ENCODE measurements around the gene GNAQ. TPM values are rescaled to one million over a fixed set of nuclear protein-coding genes. Genes with fewer than 3 reads are reported as not detected.

The GNAQ gene
- total RNA-seq, 1 donor, result 53.1 TPM

GRCh38 chr9:77953590-77953989 is 78.0 kb downstream of the GNAQ start:
- TF ChIP-seq CTCF (IDR thresholded peaks at IDR 0.05; ENCODE audit: insufficient read depth, low read depth, low read length), result no peak
- no peak for DNase-seq (ENCODE audit: low read depth)
- H3K4me3 ChIP-seq (ENCODE audit: low read depth, low read length), result no peak overlapping the region

DNA sequence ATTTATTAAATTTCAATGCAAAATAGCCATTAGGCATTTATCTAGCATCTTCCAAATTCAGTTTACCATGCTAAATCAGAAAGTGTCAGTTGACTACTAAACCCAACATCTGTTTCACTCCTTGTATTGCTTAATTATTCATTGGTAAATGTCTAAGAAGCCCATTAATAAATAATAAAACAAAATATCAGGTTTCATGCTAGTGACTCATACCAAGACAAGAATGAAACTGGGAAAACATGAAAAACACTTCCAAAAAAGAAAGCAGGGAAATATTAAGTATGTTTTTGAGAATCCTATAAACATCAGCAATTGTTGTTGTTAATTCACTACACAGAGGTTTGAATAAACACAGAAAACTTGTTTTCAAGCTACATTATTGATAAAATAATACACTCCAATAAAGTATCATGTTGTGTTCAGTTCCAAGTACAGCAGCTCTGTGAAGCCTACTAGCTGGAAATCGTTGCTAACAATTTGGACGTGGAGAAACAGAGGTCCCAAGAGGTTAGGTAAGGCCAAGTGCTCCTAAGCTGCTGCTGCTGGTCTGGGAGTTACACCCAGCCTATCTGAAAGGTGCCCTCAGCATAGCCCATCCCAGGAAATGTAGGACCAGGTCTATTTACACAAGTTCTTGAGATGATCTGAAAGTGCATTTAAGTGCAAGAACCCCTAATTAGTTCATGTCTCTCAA is 78.8 kb downstream of the GNAQ start:
- no peak overlapping the region for H3K4me3 ChIP-seq (ENCODE audit: low read depth, low read length)
- no peak for TF ChIP-seq CTCF (IDR thresholded peaks at IDR 0.05; ENCODE audit: insufficient read depth, low read depth, low read length)
- peak; percentile 76 for DNase-seq (ENCODE audit: low read depth)

DNA sequence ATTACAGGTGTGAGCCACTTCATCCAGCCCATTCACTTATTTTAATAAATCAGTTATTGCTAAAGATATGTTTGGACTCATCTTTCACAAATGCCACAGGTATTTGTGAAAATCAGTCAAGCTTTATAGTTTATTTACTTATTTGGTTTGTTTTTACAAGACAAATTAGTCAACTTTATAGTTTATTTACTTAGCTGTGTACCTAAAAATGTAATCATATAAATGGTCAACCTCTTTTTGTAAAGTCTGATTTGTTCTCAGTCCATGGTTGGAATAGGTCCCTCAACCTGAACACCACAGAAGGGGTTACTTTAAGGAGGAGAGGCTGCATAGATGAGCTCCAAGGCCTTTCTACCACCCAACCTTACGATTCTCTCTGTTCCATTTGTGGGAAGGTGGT is 80.2 kb downstream of the GNAQ start:
- no peak for TF ChIP-seq CTCF (IDR thresholded peaks at IDR 0.05; ENCODE audit: insufficient read depth, low read depth, low read length)
- DNase-seq (ENCODE audit: low read depth), result no peak
- no peak overlapping the region for H3K4me3 ChIP-seq (ENCODE audit: low read depth, low read length)

- DNase-seq (ENCODE audit: low read depth), result no peak
- H3K4me3 ChIP-seq (ENCODE audit: low read depth, low read length), result no peak overlapping the region
- no peak for TF ChIP-seq CTCF (IDR thresholded peaks at IDR 0.05; ENCODE audit: insufficient read depth, low read depth, low read length)
Observed at GRCh38 chr9:77949751-77950436, 81.7 kb downstream of the GNAQ start.

- DNase-seq (ENCODE audit: low read depth), result no peak
- no peak overlapping the region for H3K4me3 ChIP-seq (ENCODE audit: low read depth, low read length)
- no peak for TF ChIP-seq CTCF (IDR thresholded peaks at IDR 0.05; ENCODE audit: insufficient read depth, low read depth, low read length)
Observed at GRCh38 chr9:77947651-77948050, 84.0 kb downstream of the GNAQ start.

- peak; percentile 17 for DNase-seq (ENCODE audit: low read depth)
- TF ChIP-seq CTCF (IDR thresholded peaks at IDR 0.05; ENCODE audit: insufficient read depth, low read depth, low read length), result no peak
Observed at GRCh38 chr9:77946969-77947620, 84.5 kb downstream of the GNAQ start.

More at GRCh38 chr9:77946969-77947620, 84.5 kb downstream of the GNAQ start:
- no peak overlapping the region for H3K4me3 ChIP-seq (ENCODE audit: low read depth, low read length)

Measured in fibroblast of villous mesenchyme (primary cell).